ENCODE data around the gene PRKAG2. TPM values are rescaled to one million over a fixed set of nuclear protein-coding genes. Genes with fewer than 3 reads are reported as not detected.

The PRKAG2 gene
- total RNA-seq, 2 donors from 2014 or later = 46.1 to 54.6 TPM

GRCh38 chr7:151689196-151689971 lies 187.5 kb downstream of the PRKAG2 start:
- DNase-seq (no peak), ATAC-seq (peak; percentile 6)
- intact Hi-C loops (cut with DNase I, micrococcal nuclease) = no loop called here

- no peak for ATAC-seq
- no peak for DNase-seq
- intact Hi-C loops (cut with DNase I, micrococcal nuclease) = no loop called here
Observed at GRCh38 chr7:151688236-151688780, 188.6 kb downstream of the PRKAG2 start.

GRCh38 chr7:151687523-151688235 lies 189.2 kb downstream of the PRKAG2 start:
- peak; percentile 34 for ATAC-seq
- peak in 1 of 2 donors; percentile 44 for DNase-seq
- intact Hi-C loops (cut with DNase I, micrococcal nuclease) = no loop called here

GRCh38 chr7:151686826-151687225 lies 190.1 kb downstream of the PRKAG2 start:
- ATAC-seq = no peak
- intact Hi-C loops (cut with DNase I, micrococcal nuclease) = no loop called here
- no peak for DNase-seq

GRCh38 chr7:151686016-151686766 lies 190.7 kb downstream of the PRKAG2 start:
- intact Hi-C loops (cut with DNase I, micrococcal nuclease) = no loop called here
- ATAC-seq (peak; percentile 14), DNase-seq (no peak)

GRCh38 chr7:151684408-151685175 lies 192.3 kb downstream of the PRKAG2 start:
- DNase-seq (no peak), ATAC-seq (no peak)
- intact Hi-C loops (cut with DNase I, micrococcal nuclease) = no loop called here

- intact Hi-C loops (cut with DNase I, micrococcal nuclease) = no loop called here
- DNase-seq (no peak), ATAC-seq (no peak)
Observed at GRCh38 chr7:151683615-151684407, 193.1 kb downstream of the PRKAG2 start.

GRCh38 chr7:151682831-151683614 lies 193.9 kb downstream of the PRKAG2 start:
- ATAC-seq (no peak), DNase-seq (no peak)
- intact Hi-C loops (cut with DNase I, micrococcal nuclease) = no loop called here

GRCh38 chr7:151681726-151682125 lies 195.2 kb downstream of the PRKAG2 start:
- DNase-seq (no peak), ATAC-seq (no peak)
- intact Hi-C loops (cut with DNase I, micrococcal nuclease) = no loop called here

GRCh38 chr7:151680810-151681209 lies 196.1 kb downstream of the PRKAG2 start:
- DNase-seq = peak in 1 of 2 donors; percentile 49
- no peak for ATAC-seq

GRCh38 chr7:151679881-151680612 lies 196.9 kb downstream of the PRKAG2 start:
- no peak for ATAC-seq
- intact Hi-C loops (cut with DNase I, micrococcal nuclease) = no loop called here
- DNase-seq = no peak

More at GRCh38 chr7:151680810-151681209, 196.1 kb downstream of the PRKAG2 start:
- intact Hi-C loops (cut with DNase I, micrococcal nuclease) = no loop called here

- DNase-seq = no peak
- intact Hi-C loops (cut with DNase I, micrococcal nuclease) = no loop called here
- ATAC-seq = no peak
Observed at GRCh38 chr7:151679071-151679708, 197.7 kb downstream of the PRKAG2 start.

GRCh38 chr7:151678227-151678604 lies 198.7 kb downstream of the PRKAG2 start:
- DNase-seq (no peak), ATAC-seq (no peak)
- intact Hi-C loops (cut with DNase I, micrococcal nuclease) = no loop called here

- ATAC-seq = no peak
- intact Hi-C loops (cut with DNase I, micrococcal nuclease) = no loop called here
- DNase-seq = no peak
Observed at GRCh38 chr7:151677581-151678226, 199.2 kb downstream of the PRKAG2 start.

GRCh38 chr7:151676759-151677158 lies 200.2 kb downstream of the PRKAG2 start:
- ATAC-seq = no peak
- DNase-seq = no peak
- intact Hi-C loops (cut with DNase I, micrococcal nuclease) = no loop called here
